SK-MEL-5 (cell line): ENCODE data around the gene PCDH8. TPM values are rescaled to one million over a fixed set of nuclear protein-coding genes. Genes with fewer than 3 reads are reported as not detected.

ENCODE experiments used
- DNase-seq: peaks from one replicate; pipeline ENCODE4 v3.0.0-alpha.2; 2016; ENCODE audit warnings: low read depth, low spot score
- in situ Hi-C: cut with HindIII; loops from 2 replicates; pipeline ENCODE4 v1.10.0; 2016; ENCODE audit warnings: low sequenced_read_pairs, high pct_unique_total_duplicates, low pct_unique_long_range_greater_than_20kb
- polyA plus RNA-seq, 2 experiments: library from polyadenylated mRNA; depleted of rRNA; stranded (reverse); fragments of >200 nt; gene quantifications; 2 replicates each; pipeline ENCODE4 v1.2.3, GENCODE V29; 2015
- total RNA-seq: library from RNA; depleted of rRNA; stranded (reverse); fragments of >200 nt; shearing (Covaris generic); gene quantifications from 2 replicates; pipeline ENCODE4 v1.2.3, GENCODE V29; 2014; rRNA removed

The PCDH8 gene, protein sequence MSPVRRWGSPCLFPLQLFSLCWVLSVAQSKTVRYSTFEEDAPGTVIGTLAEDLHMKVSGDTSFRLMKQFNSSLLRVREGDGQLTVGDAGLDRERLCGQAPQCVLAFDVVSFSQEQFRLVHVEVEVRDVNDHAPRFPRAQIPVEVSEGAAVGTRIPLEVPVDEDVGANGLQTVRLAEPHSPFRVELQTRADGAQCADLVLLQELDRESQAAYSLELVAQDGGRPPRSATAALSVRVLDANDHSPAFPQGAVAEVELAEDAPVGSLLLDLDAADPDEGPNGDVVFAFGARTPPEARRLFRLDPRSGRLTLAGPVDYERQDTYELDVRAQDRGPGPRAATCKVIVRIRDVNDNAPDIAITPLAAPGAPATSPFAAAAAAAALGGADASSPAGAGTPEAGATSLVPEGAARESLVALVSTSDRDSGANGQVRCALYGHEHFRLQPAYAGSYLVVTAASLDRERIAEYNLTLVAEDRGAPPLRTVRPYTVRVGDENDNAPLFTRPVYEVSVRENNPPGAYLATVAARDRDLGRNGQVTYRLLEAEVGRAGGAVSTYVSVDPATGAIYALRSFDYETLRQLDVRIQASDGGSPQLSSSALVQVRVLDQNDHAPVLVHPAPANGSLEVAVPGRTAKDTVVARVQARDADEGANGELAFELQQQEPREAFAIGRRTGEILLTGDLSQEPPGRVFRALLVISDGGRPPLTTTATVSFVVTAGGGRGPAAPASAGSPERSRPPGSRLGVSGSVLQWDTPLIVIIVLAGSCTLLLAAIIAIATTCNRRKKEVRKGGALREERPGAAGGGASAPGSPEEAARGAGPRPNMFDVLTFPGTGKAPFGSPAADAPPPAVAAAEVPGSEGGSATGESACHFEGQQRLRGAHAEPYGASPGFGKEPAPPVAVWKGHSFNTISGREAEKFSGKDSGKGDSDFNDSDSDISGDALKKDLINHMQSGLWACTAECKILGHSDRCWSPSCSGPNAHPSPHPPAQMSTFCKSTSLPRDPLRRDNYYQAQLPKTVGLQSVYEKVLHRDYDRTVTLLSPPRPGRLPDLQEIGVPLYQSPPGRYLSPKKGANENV
- total RNA-seq = 0.11 TPM in 1 of 2 replicates, not detected in the other
- 0.11 TPM in 1 of 2 replicates, not detected in the other for polyA plus RNA-seq (2015; cell fraction: cytosol; rRNA removed)
- not detected in 2 replicates for polyA plus RNA-seq (2015; cell fraction: nucleus; rRNA removed)

DNA sequence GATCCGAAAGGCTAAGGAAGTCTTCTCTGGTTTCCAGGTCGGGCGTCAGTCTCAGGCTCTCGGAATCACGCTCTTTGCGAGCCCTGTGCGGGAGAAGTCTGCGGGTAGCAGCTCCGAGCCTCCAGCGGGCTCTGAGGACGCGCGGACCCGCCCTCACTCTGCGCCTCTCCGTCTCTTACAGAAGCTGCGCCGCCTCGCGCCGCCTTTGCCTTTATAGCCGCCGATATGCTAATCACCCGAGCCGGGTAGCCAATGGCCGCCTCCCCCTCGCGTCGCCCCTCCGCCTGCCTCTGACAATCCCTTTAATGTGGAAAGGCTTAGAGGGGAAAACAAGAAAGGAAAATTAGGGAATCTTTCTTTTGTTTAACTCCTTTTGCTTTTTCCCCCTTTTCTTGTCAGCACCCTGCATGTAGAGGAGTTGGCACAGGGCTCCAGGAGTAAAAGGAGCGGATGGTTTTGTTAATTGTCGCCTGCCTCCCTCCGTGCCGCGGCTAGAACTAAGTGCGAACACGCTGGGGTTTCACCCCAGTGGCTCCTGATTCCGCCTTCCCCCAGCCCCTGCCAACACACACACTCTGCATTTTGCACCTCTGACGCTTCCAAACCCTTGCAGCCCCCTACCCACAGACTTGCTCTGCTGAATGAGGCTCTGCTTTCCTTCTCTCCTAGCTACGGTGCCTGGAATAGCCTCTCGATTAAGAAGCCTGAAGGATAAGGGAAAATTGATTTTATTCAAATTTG, at the start of gene PCDH8:
Gene PCDH8 (minus strand): TSS at position 186 of the 741 bp plus-strand sequence. CDS start 204 bp downstream, outside the sequence.
- DNase-seq = peak; percentile 64
- in situ Hi-C loops = no loop called here

DNA sequence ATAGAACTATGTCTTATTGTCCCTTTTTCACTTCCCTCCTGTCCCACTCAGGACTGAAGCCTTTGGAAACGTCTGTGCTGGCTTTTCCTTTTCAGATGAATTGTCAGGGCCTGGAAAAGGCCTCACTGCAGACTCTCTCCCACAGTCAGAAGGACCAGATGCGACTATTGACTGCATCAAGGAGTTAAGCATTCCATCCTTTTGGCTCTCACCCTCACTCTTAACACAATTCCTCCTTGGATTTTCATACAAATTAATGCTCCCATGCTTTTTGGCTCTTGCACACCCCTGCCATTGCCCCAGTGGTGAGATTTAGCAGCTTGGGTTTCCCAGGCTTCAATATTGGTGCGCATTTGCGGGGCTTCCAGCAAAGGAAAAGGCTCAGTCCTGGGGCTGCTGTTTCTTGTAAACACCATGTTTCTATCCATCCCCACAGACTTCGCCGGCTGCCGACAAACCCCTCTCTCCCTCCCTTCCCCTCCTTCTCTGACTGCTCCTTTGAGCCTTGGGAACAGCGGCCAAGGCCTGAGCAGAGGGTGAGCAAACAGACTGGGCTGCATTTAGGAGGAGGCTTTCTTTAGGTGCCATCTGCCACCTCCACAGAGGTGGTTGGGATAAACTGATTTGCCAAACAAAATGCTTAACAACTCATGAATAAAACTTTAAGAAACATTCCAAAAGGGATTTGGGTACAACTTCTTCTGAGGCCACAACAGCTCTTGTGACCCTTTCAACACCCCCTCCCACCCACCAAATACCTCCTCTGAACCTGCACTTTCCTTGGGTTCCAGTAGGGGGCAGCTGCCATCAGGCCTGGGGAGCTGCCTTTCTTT, 48.6 kb upstream of the PCDH8 start:
- in situ Hi-C loops = no loop called here
- DNase-seq = peak; percentile 67

DNA sequence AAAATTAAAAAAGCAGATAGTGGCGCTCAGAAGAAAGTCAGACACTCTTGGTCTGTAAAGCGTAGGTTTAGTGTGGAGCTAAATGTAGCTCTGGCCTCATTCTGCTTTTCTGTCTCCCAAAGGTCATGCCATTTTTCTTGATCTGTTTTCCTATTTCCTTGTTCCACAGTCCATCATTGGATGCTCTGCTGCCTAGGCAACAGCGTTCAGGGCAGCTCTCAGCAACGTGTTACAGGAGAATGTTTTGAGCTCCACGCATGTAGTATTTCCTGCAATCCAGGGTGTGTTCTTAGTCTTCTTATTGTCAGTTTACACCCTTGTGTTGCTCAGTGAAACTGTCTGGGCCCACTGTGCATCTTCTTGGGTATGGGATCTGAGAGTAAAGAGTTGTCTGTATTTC, 46.0 kb upstream of the PCDH8 start:
- DNase-seq = no peak
- in situ Hi-C loops = no loop called here

DNA sequence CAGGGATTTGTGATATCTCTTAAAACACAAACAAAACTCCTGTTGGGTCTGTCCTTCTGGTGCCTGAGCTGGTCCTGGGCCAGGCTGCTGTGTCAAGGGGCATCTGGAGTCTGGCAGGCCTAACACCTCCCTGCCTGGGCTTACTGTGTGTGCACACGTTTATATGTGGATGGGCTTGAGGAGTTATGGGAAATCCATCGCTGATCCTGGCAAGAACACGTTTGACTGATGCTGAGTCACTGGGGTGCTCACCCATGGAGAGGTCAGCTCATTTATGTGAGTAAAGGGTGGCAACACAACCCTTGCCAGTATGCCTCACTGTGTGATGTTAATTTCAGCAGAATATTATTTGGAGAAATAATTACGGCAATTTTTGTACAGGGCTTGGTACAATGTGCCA, 44.5 kb upstream of the PCDH8 start:
- in situ Hi-C loops = no loop called here
- DNase-seq = no peak

DNA sequence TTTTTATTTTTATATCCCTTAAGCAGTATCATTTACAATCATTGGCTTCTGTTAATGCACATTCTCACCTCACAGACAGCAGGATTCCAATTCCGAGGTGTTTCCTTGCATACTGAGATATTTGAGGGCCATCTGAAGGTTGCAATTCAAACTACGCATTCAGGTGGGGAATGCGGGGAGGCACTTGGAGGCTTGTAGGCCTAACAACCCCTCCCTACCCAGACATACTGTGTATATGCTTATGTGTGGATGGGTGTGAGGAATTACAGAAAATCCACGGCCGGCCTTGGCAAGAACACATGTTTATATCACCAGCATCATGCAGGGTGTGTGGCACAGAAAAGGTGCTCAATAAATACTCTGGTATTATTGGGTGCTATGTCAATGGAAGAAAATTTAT, 43.3 kb upstream of the PCDH8 start:
- no peak for DNase-seq
- in situ Hi-C loops = no loop called here

DNA sequence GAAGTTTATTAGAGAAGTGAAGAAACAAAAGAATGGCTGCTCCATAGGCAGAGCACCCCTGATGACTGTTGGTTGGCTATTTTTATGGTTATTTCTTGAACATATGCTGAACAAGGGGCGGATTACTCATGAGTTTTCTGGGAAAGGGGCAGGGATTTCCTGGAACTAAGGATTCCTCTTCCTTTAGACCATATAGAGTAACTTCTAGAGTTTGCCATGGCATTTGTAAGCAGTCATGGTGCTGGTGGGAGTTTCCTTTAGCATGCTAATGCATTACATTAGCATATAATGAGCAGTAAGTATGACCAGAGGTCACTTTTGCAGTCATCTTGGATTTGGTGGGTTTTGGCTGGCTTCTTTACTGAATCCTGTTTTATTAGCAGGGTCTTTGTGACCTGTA, 38.7 kb upstream of the PCDH8 start:
- in situ Hi-C loops = no loop called here
- DNase-seq = no peak

DNA sequence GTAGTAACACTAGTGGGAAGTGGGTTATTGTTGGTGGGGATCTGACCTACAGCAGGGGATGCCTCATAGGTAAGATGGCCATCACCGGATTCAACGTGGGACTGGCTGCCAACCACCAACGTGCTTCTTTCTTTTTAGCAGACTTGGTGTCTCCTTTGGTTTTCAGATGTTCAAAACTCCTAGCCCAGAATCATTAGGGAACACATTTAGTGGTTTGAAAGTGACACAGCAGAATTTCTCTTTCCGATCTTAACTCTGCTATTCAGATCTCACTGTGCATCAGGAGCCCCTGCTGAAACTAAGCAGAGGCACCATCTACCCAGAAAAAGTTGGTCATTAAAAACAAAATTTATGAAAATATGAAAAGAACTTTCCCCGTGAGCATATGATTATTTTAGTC, 36.7 kb upstream of the PCDH8 start:
- in situ Hi-C loops = no loop called here
- no peak for DNase-seq

DNA sequence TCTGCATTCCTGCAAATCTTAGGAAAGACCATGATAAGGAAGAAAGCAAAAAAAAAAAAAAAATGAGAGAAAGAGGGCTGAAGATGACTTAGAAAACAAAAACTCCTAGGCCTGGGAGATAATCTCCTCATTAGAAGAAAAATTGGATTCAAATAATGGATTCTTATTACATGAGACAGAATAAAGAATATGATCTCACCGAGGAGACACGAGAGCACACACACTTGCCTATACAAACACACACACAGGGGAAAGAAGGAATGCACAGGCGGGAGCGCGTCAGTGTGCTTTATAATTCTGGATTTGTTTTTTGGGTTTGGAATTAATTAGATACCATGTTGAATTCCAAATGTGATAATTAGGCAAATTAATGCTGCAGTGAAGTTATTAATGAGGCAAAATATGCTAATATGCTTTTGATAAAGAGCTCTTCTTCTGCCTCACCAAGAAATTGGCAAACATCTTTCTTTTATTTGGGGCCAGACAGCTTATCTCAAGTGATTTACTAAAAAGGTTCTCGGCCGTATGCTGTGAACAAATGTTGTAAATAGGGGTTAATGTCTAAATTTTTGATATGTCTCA, 36.1 kb upstream of the PCDH8 start:
- DNase-seq = no peak
- in situ Hi-C loops = no loop called here

DNA sequence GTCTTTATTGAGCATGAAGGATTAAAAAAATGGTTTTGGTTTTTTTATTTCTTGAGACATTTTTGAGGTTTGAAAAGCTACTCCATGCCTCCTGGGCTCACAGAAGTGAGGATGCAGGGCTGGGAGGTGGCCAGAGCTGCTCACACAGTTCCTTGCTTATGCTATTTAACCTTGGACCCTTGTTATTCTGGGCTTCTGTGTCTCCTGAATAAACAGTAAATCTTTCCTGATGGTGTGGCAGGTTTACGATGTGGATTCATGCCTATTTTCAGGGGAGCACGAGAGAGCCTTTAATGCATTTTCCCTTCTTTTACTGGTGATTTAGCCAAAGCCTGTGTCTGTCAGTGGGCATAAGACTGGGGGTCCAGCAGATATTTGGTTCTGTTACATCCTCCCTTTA, 34.3 kb upstream of the PCDH8 start:
- in situ Hi-C loops = no loop called here
- no peak for DNase-seq

DNA sequence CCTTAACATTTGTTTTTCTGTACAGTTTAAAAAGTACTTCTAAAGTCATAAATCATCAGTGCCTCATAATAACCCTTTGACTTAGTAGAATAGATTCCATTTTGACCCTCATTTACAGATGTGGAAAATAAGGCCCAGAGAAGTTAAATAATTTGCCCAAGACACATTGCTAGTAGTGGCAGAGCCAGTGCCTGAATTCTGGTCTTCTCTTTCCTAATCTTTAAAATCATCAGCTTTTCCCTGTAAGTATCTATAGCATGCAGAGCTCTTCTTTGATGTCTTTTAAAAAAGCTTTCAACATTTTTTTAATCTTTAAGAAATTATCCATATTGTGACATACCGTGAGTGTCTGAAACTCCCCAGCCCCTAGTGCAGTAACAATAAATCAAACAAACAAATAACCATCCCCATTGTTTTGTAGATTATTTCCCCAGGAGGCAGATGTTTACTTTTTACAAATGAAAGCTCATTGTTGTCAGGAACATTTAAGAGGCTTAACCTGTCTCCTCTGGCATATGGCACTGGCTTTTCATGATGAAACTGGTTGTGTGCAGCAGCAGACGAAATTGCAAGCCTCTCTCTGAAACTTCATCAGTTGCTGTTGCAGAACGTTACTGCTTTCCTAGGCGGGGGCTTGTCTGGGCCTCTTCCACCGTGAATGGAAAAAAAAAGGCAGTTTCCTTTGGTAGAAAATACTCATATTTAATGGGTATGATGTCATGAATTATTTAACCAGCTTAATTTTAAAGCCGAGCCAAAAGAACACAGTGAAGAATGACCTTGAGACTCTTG, 31.7 kb upstream of the PCDH8 start:
- DNase-seq = no peak
- in situ Hi-C loops = no loop called here

DNA sequence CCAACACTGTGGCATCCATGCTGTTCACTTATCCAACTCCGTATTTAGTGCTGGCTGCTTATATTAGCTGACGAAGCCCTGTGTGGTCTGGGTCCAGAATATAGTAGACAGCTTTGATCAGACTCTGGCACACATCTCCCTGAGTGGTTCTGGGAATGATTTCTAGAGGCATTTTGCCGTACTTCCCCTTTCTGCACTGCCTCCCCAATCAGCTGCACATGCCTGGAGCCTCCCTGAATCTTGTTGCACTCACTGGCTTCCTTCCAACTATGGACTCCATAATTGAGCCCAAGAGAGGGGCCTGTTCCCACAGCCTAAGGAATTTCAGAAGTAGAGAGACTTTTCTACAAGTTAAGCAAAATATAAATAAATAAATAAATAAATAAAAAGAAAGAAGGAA, 30.4 kb upstream of the PCDH8 start:
- in situ Hi-C loops = no loop called here
- DNase-seq = no peak

DNA sequence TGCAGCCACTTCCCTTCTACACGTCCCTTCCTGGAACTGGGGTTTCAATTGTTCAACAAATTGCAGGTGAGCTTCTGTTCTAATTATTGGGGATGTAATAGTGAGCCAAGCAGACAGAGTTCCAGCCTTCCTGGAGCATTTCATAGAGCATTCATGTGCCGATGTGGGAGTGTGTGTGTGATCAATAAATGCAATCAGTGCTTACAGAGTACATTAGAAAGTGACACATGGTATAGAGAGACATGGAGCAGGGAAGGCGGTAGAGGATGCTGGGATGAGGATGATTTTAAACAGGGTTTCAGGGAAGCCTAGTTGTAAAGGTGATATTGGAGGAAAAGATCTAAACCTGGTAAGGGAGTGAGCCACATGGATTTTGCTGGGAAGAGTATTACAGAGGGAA, 21.7 kb upstream of the PCDH8 start:
- DNase-seq = no peak
- in situ Hi-C loops = no loop called here

DNA sequence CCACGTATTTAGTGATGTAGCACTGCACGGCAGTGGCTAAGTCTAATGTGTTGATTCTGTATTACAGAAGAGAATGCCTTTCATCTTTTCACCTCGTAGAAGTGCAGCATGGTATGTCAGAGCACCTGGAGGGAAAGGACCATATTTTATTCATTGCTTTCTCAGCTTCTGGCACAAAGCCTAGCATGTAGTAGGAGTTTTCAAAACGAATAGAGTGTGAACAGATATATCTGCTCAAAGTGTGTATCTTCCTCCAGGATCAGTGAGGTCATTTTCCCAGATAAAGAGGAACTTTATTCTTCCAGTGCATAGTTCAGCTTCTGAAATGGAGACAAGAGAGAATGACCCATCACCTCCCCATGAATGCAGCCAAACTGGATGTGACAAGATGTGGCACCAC, 21.2 kb upstream of the PCDH8 start:
- DNase-seq = no peak
- in situ Hi-C loops = no loop called here

DNA sequence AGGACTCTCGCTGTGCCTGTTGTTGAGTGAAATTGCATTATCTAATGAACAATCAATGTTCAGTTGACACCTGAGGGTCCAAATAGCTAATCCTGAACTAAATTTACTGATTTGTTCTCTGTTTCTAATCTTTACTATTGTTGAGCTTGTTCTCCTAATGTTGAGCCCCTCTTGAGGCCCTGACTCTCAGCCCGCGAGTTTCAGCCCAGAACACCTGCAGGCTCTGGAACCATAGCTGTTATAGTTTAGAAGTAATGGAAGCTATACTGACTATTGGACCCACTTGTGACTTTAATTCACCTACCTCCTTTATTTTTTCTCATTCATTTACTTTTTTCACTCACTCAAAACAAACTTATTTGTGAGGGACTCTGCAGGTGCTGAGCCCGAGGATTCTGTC, 20.6 kb upstream of the PCDH8 start:
- in situ Hi-C loops = no loop called here
- DNase-seq = no peak

DNA sequence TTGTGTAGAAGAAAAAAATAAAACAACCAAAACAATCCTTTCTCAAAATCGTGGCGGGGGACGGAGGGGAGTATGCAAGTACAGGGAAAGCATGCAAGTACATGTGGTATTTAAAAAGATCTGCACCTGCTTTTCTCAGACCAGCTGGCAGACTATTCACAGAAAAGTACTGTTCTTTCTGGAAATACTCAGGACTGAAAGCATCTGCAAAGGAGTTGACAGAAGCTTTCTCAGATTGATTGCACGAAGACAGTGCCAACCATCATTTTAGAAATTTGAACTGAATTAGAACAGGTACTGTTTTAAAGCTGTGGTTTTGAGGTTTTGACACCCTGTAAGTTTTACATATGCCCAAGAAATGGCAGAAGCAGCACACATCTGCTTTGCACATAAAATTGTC, 19.8 kb upstream of the PCDH8 start:
- in situ Hi-C loops = no loop called here
- no peak for DNase-seq

DNA sequence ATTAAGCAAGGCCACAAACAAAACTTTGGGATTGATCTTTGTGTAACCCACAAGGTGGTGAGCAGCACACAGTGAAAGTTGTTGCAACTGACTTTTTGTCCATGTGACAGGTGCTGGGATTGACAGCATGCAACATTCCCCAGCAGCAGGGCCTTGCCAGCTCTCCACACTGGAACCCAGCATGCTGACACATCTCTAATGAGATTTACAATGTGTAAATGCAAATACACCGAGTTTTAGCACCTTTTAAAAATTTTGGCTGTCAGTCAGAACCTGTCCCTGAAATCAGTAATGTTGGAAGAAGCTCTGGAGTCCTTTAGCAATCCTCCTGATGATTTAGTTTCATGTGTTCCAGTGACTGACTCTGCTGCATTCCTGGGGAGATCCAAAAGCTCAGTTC, 16.5 kb upstream of the PCDH8 start:
- no peak for DNase-seq
- in situ Hi-C loops = no loop called here
